ENCODE results near the gene PIAS1. TPM values are rescaled to one million over a fixed set of nuclear protein-coding genes. Genes with fewer than 3 reads are reported as not detected.
A peak's percentile ranks its signal among the peaks of the same experiment; 100 is the strongest.
"Not testable (repeated sequence)": the region's sequence is repeated elsewhere in the genome, so short reads cannot be mapped to it uniquely, and the experiment has no call there.

Gene PIAS1
- total RNA-seq = 17.1 TPM

GRCh38 chr15:68053701-68054627, at the start of gene PIAS1:
Gene PIAS1, plus strand, starts transcription at chr15:68054315. Its CDS starts 12 bp downstream, at chr15:68054327.
- H3K4me3 ChIP-seq = peak within 1 kb of the TSS; percentile 79 to 99
- H3K36me3 ChIP-seq = no peaks in the 10 kb centered on the region
- intact Hi-C loops (cut with DNase I) = loop anchor here (1.0 to 10.0 kb wide), 3 partner anchors 89 to 191 kb away; partner anchors contain the start of gene CALML4
- DNase-seq (ENCODE audit: low spot score in 2 of 2) = peak; percentile 80 to 97
- no peaks in the 10 kb centered on the region for H3K27me3 ChIP-seq
- TF ChIP-seq CTCF (IDR thresholded peaks at IDR 0.05) = peak in 1 of 3 experiments; percentile 48
- H3K9me3 ChIP-seq = no peaks in the 10 kb centered on the region
- peaks cover 0 to 6% of the 10 kb centered on the region in 2 donors for H3K4me1 ChIP-seq
- peak within 1 kb of the TSS; percentile 83 to 92 for H3K27ac ChIP-seq

GRCh38 chr15:68007642-68008041, 46.5 kb upstream of the PIAS1 start:
- DNase-seq (ENCODE audit: low spot score in 2 of 2); H3K9me3 ChIP-seq; H3K4me3 ChIP-seq; H3K36me3 ChIP-seq; intact Hi-C loops (cut with DNase I); H3K4me1 ChIP-seq; H3K27me3 ChIP-seq; H3K27ac ChIP-seq: not testable (repeated sequence)

- intact Hi-C loops (cut with DNase I) = no loop called here
Observed at GRCh38 chr15:68010361-68011153, 43.6 kb upstream of the PIAS1 start.

GRCh38 chr15:68012911-68013310, 41.2 kb upstream of the PIAS1 start:
- Histone ChIP-seq H3K27ac (no peak overlapping the region), H3K4me1 (no peaks in the 10 kb centered on the region), H3K4me3 (no peak overlapping the region), H3K27me3 (no peaks in the 10 kb centered on the region), H3K9me3 (no peaks in the 10 kb centered on the region), H3K36me3 (no peaks in the 10 kb centered on the region)
- intact Hi-C loops (cut with DNase I) = no loop called here
- TF ChIP-seq CTCF (IDR thresholded peaks at IDR 0.05) = no peak
- no peak for DNase-seq (ENCODE audit: low spot score in 2 of 2)

More at GRCh38 chr15:68010361-68011153, 43.6 kb upstream of the PIAS1 start:
- DNase-seq (ENCODE audit: low spot score in 2 of 2) = no peak
- no peaks in the 10 kb centered on the region for H3K9me3 ChIP-seq
- H3K4me1 ChIP-seq = no peaks in the 10 kb centered on the region
- no peak overlapping the region for H3K27ac ChIP-seq
- no peaks in the 10 kb centered on the region for H3K27me3 ChIP-seq
- TF ChIP-seq CTCF (IDR thresholded peaks at IDR 0.05) = no peak
- H3K4me3 ChIP-seq = no peak overlapping the region
- H3K36me3 ChIP-seq = no peaks in the 10 kb centered on the region

GRCh38 chr15:68014219-68014618, 39.9 kb upstream of the PIAS1 start:
- Histone ChIP-seq H3K27ac (no peak overlapping the region), H3K4me1 (no peaks in the 10 kb centered on the region), H3K4me3 (no peak overlapping the region), H3K27me3 (no peaks in the 10 kb centered on the region), H3K36me3 (no peaks in the 10 kb centered on the region), H3K9me3 (no peaks in the 10 kb centered on the region)
- intact Hi-C loops (cut with DNase I) = no loop called here
- TF ChIP-seq CTCF (IDR thresholded peaks at IDR 0.05) = no peak
- DNase-seq (ENCODE audit: low spot score in 2 of 2) = no peak

- DNase-seq (ENCODE audit: low spot score in 2 of 2) = no peak
- H3K36me3 ChIP-seq = no peaks in the 10 kb centered on the region
- H3K27me3 ChIP-seq = no peaks in the 10 kb centered on the region
- no peak overlapping the region for H3K4me3 ChIP-seq
- intact Hi-C loops (cut with DNase I) = no loop called here
- H3K27ac ChIP-seq = no peak overlapping the region
- H3K4me1 ChIP-seq = no peaks in the 10 kb centered on the region
- no peaks in the 10 kb centered on the region for H3K9me3 ChIP-seq
- no peak for TF ChIP-seq CTCF (IDR thresholded peaks at IDR 0.05)
Observed at GRCh38 chr15:68015244-68015643, 38.9 kb upstream of the PIAS1 start.
